KMS-11 (cell line): ENCODE data around the gene PACS1.
A peak's percentile ranks its signal among the peaks of the same experiment; 100 is the strongest.

Experiments used
- H2AFZ ChIP-seq: fragments of 200-600 bp; sonication (generic); 2 replicates; pipeline ENCODE4 v1.6.1; 2016; ENCODE audit warnings: antibody characterized with exemption, mixed run types, low read depth
- H3K27ac ChIP-seq: fragments of 200-600 bp; sonication (generic); 2 replicates; pipeline ENCODE4 v1.6.1; 2016; ENCODE audit warnings: mild to moderate bottlenecking, mixed run types
- H3K27me3 ChIP-seq: fragments of 200-600 bp; sonication (generic); 2 replicates; pipeline ENCODE4 v1.6.1; 2017; ENCODE audit warnings: mild to moderate bottlenecking, low read depth, mixed run types, moderate library complexity; ENCODE audit not compliant: insufficient read depth
- H3K36me3 ChIP-seq: fragments of 200-600 bp; sonication (generic); 2 replicates; pipeline ENCODE4 v1.6.1; 2017; ENCODE audit warnings: mild to moderate bottlenecking, mixed run types; ENCODE audit not compliant: insufficient read depth
- H3K4me1 ChIP-seq: fragments of 200-600 bp; sonication (generic); 2 replicates; pipeline ENCODE4 v1.6.1; 2016; ENCODE audit warnings: mild to moderate bottlenecking, low read depth, mixed run types; ENCODE audit not compliant: poor library complexity, severe bottlenecking
- H3K4me2 ChIP-seq: fragments of 200-600 bp; sonication (generic); 2 replicates; pipeline ENCODE4 v1.7.0; 2016; ENCODE audit warnings: mild to moderate bottlenecking, mixed run types
- H3K4me3 ChIP-seq: fragments of 200-600 bp; sonication (generic); IDR thresholded peaks from 2 replicates; pipeline ENCODE4 v1.6.1; 2017; ENCODE audit warnings: low read depth, low read length, mixed read lengths; ENCODE audit not compliant: insufficient read depth
- H3K79me2 ChIP-seq: fragments of 200-600 bp; sonication (generic); 2 replicates; pipeline ENCODE4 v1.6.1; 2016; ENCODE audit warnings: low read depth, mixed run types; ENCODE audit not compliant: insufficient read depth
- H3K9ac ChIP-seq: fragments of 200-600 bp; sonication (generic); 2 replicates; pipeline ENCODE4 v1.6.1; 2016; ENCODE audit warnings: mild to moderate bottlenecking, mixed run types
- H4K20me1 ChIP-seq: fragments of 200-600 bp; sonication (generic); 2 replicates; pipeline ENCODE4 v1.6.1; 2016; ENCODE audit warnings: mild to moderate bottlenecking, mixed run types; ENCODE audit not compliant: insufficient read depth
- TF ChIP-seq, protein P1 (sequence below): fragments of 200-600 bp; sonication (generic); conservative IDR thresholded peaks from 2 replicates; pipeline ENCODE4 v1.6.1; 2017; ENCODE audit warnings: low read depth, mild to moderate bottlenecking, antibody characterized with exemption, low read length, moderate library complexity, mixed read lengths

The PACS1 gene

DNA sequence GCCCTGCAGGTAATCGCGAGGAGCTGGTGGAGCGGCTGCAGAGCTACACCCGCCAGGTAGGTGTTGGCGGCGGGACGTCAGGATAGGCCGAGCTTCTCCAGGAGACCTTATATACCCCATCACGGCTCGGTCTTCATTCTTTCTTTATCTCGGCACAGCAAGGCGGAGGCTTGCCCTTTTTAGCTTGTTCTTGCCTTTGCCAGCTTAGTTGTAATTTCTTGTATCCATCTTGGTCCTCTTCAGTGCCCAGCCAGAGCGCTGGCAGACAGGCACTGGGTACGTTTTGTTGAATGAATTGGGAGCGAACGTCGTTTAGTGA, 17.4 kb upstream of the PACS1 start:
- Histone ChIP-seq H3K79me2 (peaks cover 55% of the 10 kb centered on the region), H3K4me2 (peak overlapping the region; percentile 95; the same call in 1 of the 2 replicates), H3K27me3 (no peaks in the 10 kb centered on the region), H3K4me3 (no peak overlapping the region), H3K4me1 (peaks cover 48% of the 10 kb centered on the region), H2AFZ (peak overlapping the region; percentile 36; the same call in 1 of the 2 replicates), H3K36me3 (peaks cover 25% of the 10 kb centered on the region; the same call in 1 of the 2 replicates), H3K9ac (peak overlapping the region; percentile 74), H3K27ac (peak overlapping the region; percentile 72), H4K20me1 (no peaks in the 10 kb centered on the region)
- TF ChIP-seq, protein P1, sequence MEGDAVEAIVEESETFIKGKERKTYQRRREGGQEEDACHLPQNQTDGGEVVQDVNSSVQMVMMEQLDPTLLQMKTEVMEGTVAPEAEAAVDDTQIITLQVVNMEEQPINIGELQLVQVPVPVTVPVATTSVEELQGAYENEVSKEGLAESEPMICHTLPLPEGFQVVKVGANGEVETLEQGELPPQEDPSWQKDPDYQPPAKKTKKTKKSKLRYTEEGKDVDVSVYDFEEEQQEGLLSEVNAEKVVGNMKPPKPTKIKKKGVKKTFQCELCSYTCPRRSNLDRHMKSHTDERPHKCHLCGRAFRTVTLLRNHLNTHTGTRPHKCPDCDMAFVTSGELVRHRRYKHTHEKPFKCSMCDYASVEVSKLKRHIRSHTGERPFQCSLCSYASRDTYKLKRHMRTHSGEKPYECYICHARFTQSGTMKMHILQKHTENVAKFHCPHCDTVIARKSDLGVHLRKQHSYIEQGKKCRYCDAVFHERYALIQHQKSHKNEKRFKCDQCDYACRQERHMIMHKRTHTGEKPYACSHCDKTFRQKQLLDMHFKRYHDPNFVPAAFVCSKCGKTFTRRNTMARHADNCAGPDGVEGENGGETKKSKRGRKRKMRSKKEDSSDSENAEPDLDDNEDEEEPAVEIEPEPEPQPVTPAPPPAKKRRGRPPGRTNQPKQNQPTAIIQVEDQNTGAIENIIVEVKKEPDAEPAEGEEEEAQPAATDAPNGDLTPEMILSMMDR = no peak

DNA sequence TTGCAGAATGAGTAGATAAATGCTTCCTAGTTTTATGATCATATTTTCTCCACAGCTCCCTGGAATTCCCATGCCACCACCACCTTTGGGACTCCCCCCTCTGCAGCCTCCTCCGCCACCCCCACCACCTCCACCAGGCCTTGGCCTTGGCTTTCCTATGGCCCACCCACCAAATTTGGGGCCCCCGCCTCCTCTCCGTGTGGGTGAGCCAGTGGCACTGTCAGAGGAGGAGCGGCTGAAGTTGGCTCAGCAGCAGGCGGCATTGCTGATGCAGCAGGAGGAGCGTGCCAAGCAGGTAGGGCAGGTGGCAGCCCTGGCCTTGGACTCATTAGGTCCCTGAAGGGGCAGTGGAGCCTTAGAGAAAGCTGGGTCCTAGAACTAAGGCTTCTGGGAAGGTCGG, 15.1 kb upstream of the PACS1 start:
- no peak overlapping the region for H3K4me3 ChIP-seq
- no peaks in the 10 kb centered on the region for H4K20me1 ChIP-seq
- H3K4me2 ChIP-seq = peak overlapping the region; percentile 95
- H3K4me1 ChIP-seq = peaks cover 71% of the 10 kb centered on the region
- no peaks in the 10 kb centered on the region for H3K27me3 ChIP-seq
- H3K79me2 ChIP-seq = peaks cover 73% of the 10 kb centered on the region
- H2AFZ ChIP-seq = no peak overlapping the region
- TF ChIP-seq, protein P1 = no peak
- H3K36me3 ChIP-seq = peaks cover 43% of the 10 kb centered on the region; the same call in 1 of the 2 replicates
- H3K27ac ChIP-seq = peak overlapping the region; percentile 72; the same call in 1 of the 2 replicates
- no peak overlapping the region for H3K9ac ChIP-seq

- TF ChIP-seq, protein P1 = no peak
- Histone ChIP-seq H3K79me2 (peaks cover 86% of the 10 kb centered on the region), H4K20me1 (no peaks in the 10 kb centered on the region), H3K4me2 (no peak overlapping the region; the same call in 1 of the 2 replicates), H3K27me3 (no peaks in the 10 kb centered on the region), H3K9ac (no peak overlapping the region), H3K27ac (peak overlapping the region; percentile 15; the same call in 1 of the 2 replicates), H2AFZ (no peak overlapping the region), H3K36me3 (peaks cover 45% of the 10 kb centered on the region; the same call in 1 of the 2 replicates), H3K4me3 (no peak overlapping the region), H3K4me1 (peaks cover 76% of the 10 kb centered on the region)
These were observed 13.6 kb upstream of the PACS1 start for GRCh38 chr11:66056501-66056900.

GRCh38 chr11:66059966-66060680, 9.9 kb upstream of the PACS1 start:
- H2AFZ ChIP-seq = no peak overlapping the region
- H3K27me3 ChIP-seq = 0 out of 2 replicates have a peak, but pooled peaks cover under 1% of the 10 kb centered on the region

More at GRCh38 chr11:66059966-66060680, 9.9 kb upstream of the PACS1 start:
- Histone ChIP-seq H3K4me1 (peaks cover 99% of the 10 kb centered on the region), H3K9ac (no peak overlapping the region), H3K27ac (no peak overlapping the region), H3K36me3 (peaks cover 69% of the 10 kb centered on the region), H3K79me2 (peaks cover 90% of the 10 kb centered on the region), H4K20me1 (peaks cover 6% of the 10 kb centered on the region), H3K4me2 (no peak overlapping the region), H3K4me3 (no peak overlapping the region)
- TF ChIP-seq, protein P1 = no peak
